ENCODE results near the gene EFCAB12. TPM values are rescaled to one million over a fixed set of nuclear protein-coding genes. Genes with fewer than 3 reads are reported as not detected.

EFCAB12 gene
- total and polyA plus RNA-seq, 2 of the 8 experiments (the other 6 are each of a cell fraction or from before 2014, with no cell fraction given) = 0.60 to 0.99 TPM

DNA sequence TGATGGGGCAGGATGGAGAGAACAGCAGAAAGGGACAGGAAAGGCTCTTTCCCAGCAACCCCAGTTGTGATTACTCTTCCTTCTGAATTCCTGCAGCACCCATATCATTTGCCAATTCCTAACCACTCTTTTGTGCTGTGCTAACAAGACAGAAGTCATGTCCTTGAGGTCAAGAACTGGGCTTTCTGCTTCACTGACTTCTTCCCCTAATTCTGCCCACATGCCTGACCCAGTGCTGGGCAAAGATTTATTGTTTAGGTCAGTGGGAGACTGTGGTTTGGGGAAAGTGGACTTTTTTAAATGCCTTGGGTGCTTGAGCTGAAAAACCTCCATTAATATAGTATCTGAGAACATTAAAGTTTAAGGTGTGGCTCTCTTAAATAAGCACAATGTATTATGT, 4.2 kb upstream of the EFCAB12 start (continued):
- TF ChIP-seq, protein P1, sequence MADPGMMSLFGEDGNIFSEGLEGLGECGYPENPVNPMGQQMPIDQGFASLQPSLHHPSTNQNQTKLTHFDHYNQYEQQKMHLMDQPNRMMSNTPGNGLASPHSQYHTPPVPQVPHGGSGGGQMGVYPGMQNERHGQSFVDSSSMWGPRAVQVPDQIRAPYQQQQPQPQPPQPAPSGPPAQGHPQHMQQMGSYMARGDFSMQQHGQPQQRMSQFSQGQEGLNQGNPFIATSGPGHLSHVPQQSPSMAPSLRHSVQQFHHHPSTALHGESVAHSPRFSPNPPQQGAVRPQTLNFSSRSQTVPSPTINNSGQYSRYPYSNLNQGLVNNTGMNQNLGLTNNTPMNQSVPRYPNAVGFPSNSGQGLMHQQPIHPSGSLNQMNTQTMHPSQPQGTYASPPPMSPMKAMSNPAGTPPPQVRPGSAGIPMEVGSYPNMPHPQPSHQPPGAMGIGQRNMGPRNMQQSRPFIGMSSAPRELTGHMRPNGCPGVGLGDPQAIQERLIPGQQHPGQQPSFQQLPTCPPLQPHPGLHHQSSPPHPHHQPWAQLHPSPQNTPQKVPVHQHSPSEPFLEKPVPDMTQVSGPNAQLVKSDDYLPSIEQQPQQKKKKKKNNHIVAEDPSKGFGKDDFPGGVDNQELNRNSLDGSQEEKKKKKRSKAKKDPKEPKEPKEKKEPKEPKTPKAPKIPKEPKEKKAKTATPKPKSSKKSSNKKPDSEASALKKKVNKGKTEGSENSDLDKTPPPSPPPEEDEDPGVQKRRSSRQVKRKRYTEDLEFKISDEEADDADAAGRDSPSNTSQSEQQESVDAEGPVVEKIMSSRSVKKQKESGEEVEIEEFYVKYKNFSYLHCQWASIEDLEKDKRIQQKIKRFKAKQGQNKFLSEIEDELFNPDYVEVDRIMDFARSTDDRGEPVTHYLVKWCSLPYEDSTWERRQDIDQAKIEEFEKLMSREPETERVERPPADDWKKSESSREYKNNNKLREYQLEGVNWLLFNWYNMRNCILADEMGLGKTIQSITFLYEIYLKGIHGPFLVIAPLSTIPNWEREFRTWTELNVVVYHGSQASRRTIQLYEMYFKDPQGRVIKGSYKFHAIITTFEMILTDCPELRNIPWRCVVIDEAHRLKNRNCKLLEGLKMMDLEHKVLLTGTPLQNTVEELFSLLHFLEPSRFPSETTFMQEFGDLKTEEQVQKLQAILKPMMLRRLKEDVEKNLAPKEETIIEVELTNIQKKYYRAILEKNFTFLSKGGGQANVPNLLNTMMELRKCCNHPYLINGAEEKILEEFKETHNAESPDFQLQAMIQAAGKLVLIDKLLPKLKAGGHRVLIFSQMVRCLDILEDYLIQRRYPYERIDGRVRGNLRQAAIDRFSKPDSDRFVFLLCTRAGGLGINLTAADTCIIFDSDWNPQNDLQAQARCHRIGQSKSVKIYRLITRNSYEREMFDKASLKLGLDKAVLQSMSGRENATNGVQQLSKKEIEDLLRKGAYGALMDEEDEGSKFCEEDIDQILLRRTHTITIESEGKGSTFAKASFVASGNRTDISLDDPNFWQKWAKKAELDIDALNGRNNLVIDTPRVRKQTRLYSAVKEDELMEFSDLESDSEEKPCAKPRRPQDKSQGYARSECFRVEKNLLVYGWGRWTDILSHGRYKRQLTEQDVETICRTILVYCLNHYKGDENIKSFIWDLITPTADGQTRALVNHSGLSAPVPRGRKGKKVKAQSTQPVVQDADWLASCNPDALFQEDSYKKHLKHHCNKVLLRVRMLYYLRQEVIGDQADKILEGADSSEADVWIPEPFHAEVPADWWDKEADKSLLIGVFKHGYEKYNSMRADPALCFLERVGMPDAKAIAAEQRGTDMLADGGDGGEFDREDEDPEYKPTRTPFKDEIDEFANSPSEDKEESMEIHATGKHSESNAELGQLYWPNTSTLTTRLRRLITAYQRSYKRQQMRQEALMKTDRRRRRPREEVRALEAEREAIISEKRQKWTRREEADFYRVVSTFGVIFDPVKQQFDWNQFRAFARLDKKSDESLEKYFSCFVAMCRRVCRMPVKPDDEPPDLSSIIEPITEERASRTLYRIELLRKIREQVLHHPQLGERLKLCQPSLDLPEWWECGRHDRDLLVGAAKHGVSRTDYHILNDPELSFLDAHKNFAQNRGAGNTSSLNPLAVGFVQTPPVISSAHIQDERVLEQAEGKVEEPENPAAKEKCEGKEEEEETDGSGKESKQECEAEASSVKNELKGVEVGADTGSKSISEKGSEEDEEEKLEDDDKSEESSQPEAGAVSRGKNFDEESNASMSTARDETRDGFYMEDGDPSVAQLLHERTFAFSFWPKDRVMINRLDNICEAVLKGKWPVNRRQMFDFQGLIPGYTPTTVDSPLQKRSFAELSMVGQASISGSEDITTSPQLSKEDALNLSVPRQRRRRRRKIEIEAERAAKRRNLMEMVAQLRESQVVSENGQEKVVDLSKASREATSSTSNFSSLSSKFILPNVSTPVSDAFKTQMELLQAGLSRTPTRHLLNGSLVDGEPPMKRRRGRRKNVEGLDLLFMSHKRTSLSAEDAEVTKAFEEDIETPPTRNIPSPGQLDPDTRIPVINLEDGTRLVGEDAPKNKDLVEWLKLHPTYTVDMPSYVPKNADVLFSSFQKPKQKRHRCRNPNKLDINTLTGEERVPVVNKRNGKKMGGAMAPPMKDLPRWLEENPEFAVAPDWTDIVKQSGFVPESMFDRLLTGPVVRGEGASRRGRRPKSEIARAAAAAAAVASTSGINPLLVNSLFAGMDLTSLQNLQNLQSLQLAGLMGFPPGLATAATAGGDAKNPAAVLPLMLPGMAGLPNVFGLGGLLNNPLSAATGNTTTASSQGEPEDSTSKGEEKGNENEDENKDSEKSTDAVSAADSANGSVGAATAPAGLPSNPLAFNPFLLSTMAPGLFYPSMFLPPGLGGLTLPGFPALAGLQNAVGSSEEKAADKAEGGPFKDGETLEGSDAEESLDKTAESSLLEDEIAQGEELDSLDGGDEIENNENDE (IDR thresholded peaks at IDR 0.05; ENCODE audit: insufficient replicate concordance, low read length) = no peak
- TF ChIP-seq JUND (IDR thresholded peaks at IDR 0.05; ENCODE audit: low read length) (no peak), YY1 (IDR thresholded peaks at IDR 0.05; ENCODE audit: low read depth, low read length) (no peak), GTF2F1 (IDR thresholded peaks at IDR 0.05; ENCODE audit: borderline replicate concordance, low read depth, low read length) (no peak)
- TF ChIP-seq, protein P2, sequence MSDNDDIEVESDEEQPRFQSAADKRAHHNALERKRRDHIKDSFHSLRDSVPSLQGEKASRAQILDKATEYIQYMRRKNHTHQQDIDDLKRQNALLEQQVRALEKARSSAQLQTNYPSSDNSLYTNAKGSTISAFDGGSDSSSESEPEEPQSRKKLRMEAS (IDR thresholded peaks at IDR 0.05) = no peak

All from H1 (cell line).